GM18867 (cell line): ENCODE data around the gene MSANTD4.
A peak's percentile ranks its signal among the peaks of the same experiment; 100 is the strongest.
"Not testable (repeated sequence)": the region's sequence is repeated elsewhere in the genome, so short reads cannot be mapped to it uniquely, and the experiment has no call there.

Source experiments
- ATAC-seq: cut with Tn5 transposase; IDR thresholded peaks from one replicate; pipeline ENCODE4 v1.9.1; 2021; ENCODE audit warnings: mild to moderate bottlenecking, moderate library complexity; ENCODE audit not compliant: unreplicated experiment

MSANTD4 gene

GRCh38 chr11:106021967-106022794 lies at the start of gene MSANTD4:
Gene MSANTD4 (minus strand): TSS chr11:106022240. CDS start chr11:106010917, 11,323 bp downstream.
- peak; percentile 97 for ATAC-seq

DNA sequence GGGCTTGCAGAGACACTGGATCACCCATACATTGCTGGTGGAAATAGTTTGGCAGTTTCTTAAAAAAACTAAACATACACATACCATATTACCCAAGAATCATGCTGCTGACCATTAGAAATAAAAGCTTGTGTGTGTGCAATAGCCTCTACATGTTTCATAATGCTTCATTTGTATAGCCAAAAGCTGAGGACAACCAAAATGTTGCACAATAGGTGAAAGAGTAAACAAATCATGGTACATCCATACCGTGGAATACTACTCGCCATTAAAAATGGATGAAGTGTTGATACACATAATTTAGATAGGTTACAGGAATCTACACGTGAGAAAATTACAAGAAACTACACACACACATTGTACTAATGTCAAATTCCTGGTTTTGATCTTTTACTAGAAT lies 48.6 kb upstream of the MSANTD4 start:
- ATAC-seq = no peak

GRCh38 chr11:106063009-106063408 lies 41.0 kb upstream of the MSANTD4 start:
- peak; percentile 70 for ATAC-seq

- ATAC-seq = peak; percentile 52
Observed at GRCh38 chr11:106061954-106062949, 40.2 kb upstream of the MSANTD4 start.

- ATAC-seq = no peak
Observed at GRCh38 chr11:106061249-106061784, 39.3 kb upstream of the MSANTD4 start.

DNA sequence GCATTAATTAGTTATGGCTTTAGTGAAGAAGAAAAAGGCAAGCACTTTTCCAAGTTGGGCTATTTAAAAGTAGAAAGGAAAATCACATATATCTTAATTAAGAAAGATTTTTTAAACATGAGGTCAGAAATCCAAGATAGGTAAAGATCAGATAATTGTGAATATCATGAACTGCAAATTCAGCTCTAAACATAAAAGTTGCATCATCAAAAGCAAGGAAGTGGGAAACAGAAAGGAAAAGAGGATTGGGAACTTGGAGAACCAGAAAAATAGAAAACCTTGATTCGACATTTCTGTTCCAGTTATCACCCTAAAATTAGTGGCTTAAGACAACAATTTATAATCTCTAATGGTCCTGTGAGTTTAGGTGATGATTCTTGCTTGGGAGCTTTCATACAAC lies 37.6 kb upstream of the MSANTD4 start:
- ATAC-seq = no peak

DNA sequence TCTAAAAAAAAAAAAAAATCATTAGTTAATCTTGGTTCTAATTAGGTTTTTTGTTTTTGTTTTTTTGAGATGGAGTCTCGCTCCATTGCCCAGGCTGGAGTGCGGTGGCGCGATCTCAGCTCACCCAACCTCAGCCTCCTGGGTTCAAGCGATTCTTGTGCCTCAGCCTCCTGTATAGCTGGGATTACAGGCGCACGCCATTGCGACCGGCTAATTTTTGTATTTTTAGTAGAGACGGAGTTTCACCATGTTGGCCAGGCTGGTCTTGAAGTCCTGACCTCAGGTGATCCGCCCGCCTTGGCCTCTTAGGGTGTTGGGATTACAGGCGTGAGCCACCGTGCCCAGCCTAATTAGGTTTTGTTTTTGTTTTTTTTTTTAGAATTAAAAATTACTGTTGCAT lies 36.3 kb upstream of the MSANTD4 start:
- not testable (repeated sequence) for ATAC-seq

GRCh38 chr11:106051103-106051502 lies 29.1 kb upstream of the MSANTD4 start:
- no peak for ATAC-seq

GRCh38 chr11:106049727-106050476 lies 27.9 kb upstream of the MSANTD4 start:
- no peak for ATAC-seq

DNA sequence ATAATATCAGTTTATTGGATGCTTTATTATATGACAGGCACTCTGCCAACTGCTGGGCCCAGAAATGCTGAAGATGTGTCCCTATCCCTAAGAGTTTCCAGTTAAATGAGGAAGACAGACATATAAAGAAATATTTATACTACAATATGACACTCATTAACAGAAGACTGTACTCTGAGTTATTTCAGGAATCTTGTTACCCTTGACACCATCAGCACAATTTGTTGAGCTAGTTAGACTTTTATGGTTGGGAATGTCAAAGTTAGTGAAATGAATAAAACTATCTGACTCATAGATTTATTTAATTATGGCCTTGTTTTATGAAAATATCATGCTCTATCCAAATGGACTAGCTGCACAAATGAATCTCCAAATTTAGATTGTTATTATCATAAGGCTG lies 25.6 kb upstream of the MSANTD4 start:
- ATAC-seq = no peak

DNA sequence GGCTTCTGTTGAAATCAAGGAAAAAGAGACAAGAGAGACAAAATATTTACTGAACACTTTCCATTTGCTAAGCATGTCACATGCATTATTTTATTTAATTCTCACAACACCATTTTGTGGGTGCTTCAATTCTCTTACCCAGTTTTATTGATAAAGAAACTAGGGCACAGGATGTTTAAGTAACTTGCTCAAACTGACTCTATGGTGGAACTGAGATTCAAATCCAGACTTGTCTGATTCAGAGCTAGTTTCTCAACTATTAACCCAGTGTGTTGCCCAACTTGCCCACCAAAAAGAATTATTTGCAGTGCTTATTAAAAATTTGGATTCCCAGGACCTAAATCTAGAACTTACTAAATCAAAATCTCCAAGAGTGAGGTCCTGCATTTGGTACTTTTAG lies 21.5 kb upstream of the MSANTD4 start:
- no peak for ATAC-seq

DNA sequence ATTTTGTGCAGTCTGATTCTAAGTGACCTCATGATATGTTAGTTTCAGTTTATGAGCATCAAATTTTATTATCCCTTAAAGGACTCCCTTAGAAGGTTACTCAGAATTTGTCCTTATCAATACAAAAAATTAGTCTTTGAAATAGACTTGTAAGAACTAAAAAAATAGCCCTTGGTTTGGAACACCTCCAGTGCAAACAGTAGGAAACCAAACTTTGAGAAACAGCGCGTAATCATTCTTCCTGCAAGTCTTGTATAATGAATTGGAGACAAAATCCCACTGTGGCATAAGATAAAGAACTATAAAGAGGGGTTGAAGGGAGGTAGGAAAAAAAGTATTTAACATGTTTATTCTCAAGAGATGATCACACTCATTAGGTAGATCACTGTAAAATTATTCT lies 10.8 kb upstream of the MSANTD4 start:
- no peak for ATAC-seq

GRCh38 chr11:106031936-106032335 lies 9.9 kb upstream of the MSANTD4 start:
- ATAC-seq = no peak

- no peak for ATAC-seq
Observed at GRCh38 chr11:106031202-106031810, 9.3 kb upstream of the MSANTD4 start.

DNA sequence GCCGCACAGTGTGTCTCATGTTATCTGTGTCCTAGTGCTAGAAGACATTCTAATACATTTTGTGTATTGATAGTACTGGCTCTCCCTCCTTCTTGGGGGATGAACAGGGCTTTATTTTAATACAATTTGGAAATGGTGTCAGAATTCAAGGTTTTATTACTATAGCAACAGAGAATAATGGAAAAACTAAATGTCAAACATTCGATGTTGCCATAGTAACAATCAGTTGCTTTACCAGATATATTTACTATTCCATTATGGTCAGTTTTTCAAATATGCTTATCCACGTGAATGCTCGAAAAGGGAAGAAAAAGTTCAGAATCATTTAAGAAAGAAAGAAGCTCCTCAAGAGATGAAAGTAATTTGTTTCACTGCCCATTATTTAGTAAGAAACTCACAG lies 8.6 kb upstream of the MSANTD4 start:
- no peak for ATAC-seq

- ATAC-seq = no peak
Observed at GRCh38 chr11:106022795-106023275, 795 bp upstream of the MSANTD4 start.

DNA sequence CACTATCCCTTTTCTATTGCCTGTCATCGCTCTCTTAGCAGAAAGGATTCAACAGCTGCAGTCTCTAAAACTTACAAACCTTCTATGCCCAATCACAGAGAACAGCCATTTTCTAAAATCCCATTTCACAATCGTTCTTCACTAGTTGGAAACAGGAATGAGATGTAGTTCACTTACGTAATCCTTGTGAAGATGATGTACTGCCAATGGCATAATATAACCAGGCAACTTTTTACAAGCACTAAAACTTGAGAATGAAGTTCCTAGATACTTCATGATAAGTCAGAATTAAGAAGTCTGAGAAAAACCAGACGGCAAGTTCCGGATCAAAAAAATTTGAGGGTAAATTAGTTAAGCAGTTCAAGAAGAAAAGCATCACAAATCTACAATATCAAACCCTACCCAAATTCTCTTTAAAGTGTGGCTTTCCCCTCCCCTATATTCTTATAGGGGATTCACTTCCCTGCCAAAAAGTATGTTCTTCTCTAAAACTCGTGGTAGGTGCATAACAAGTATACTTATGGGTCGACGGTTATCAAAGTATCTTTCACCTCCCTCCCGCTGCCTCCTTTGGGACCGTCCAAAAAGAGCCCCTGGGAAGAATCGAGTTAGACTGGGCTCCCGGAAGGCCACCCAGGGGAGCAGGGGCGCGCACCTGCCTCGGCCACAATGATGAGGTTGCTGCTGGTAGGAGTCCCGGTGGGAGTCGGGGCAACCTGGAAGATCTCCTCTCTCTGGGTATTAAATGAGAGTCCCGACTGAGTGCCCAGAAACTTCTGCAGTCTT lies 666 bp downstream of the MSANTD4 start:
- ATAC-seq = peak; percentile 11

GRCh38 chr11:106017093-106017492 lies 4.9 kb downstream of the MSANTD4 start:
- no peak for ATAC-seq

DNA sequence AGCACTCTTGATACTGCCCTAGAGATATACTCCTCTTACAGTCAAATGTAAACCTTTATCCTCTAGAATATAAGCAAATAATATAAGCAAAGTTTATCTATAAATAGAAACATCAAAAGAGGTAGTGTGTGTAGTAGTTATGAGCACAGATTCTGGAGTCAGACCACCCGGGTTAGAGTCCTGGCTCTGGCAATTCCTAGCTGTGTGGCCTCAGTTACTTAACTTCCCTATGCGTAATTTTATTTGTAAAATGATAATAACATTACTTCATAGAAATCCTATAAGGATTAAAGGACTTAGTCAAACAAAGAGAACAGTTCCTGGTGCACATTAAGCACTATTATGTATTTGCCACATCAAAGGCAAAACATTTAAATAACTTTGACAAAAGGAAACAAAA lies 7.0 kb downstream of the MSANTD4 start:
- ATAC-seq = no peak
